ENCODE measurements around the gene ENG.

GRCh38 chr9:127786773-127787104 lies 67.7 kb downstream of the ENG start:
- TF ChIP-seq, protein P1, sequence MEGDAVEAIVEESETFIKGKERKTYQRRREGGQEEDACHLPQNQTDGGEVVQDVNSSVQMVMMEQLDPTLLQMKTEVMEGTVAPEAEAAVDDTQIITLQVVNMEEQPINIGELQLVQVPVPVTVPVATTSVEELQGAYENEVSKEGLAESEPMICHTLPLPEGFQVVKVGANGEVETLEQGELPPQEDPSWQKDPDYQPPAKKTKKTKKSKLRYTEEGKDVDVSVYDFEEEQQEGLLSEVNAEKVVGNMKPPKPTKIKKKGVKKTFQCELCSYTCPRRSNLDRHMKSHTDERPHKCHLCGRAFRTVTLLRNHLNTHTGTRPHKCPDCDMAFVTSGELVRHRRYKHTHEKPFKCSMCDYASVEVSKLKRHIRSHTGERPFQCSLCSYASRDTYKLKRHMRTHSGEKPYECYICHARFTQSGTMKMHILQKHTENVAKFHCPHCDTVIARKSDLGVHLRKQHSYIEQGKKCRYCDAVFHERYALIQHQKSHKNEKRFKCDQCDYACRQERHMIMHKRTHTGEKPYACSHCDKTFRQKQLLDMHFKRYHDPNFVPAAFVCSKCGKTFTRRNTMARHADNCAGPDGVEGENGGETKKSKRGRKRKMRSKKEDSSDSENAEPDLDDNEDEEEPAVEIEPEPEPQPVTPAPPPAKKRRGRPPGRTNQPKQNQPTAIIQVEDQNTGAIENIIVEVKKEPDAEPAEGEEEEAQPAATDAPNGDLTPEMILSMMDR (IDR thresholded peaks at IDR 0.05; ENCODE audit: insufficient read depth, low read length, poor library complexity, severe bottlenecking): peak; percentile 32
- TF ChIP-seq EZH2phosphoT487 (conservative IDR thresholded peaks at IDR 0.05; ENCODE audit: low read length): no peak

Measured in SU-DHL-6 (cell line).